ENCODE data around the gene MAFF.
A peak's percentile ranks its signal among the peaks of the same experiment; 100 is the strongest.
"Not testable (repeated sequence)": the region's sequence is repeated elsewhere in the genome, so short reads cannot be mapped to it uniquely, and the experiment has no call there.

Gene MAFF

DNA sequence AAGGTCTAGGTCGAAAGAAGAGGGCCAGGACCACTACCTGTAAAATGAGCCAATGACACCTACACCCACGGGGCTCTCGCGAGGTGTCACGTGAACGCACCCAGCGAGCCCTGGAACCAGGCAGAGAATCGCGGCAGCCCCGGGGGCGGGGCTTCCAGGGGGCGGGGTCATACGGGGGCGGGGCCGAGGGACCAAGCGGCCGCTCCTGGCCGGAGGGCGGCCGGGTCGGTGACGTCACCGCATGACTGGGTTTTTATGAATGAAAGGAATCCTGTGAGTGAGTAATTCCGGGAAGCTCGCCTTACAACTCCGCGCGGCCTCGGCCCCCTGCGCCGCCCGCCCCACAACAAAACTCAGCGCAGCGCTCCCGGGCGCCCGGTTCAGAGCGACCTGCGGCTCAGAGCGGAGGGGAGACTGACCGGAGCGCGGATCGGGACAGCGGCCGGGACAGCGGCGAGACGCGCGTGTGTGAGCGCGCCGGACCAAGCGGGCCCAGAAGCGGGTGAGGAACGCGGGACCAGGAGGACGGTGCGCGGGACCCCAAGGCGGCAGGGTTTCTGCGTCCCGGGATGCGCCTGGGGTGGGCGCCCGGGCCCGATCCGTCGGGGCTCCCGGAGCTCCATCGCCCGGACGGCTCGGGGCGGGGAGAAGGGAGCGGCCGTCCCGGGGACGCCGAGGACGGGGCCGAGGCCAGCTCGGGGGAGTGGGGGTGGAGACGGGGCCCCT, at the start of gene MAFF:
Gene MAFF, plus strand, starts transcription at position 284 of the 726 bp plus-strand sequence. CDS start 11,860 bp downstream, outside the sequence.
- no peaks in the 10 kb centered on the region for H3K36me3 ChIP-seq (ENCODE audit: control insufficient read depth, low read depth, low read length)
- H3K9me3 ChIP-seq (ENCODE audit: control insufficient read depth, low read depth, low read length), result no peaks in the 10 kb centered on the region
- peak within 1 kb of the TSS; percentile 71 for H3K9ac ChIP-seq (ENCODE audit: low read length)
- peaks cover 29% of the 10 kb centered on the region for H3K27me3 ChIP-seq (ENCODE audit: control insufficient read depth, insufficient read depth, low read length)
- peak within 1 kb of the TSS; percentile 82 for H3K4me3 ChIP-seq (ENCODE audit: low read length)
- H3K27ac ChIP-seq (ENCODE audit: low read length), result no peak within 1 kb of the TSS
- H3K4me1 ChIP-seq (ENCODE audit: control insufficient read depth, low read depth, low read length), result peaks cover 16% of the 10 kb centered on the region

DNA sequence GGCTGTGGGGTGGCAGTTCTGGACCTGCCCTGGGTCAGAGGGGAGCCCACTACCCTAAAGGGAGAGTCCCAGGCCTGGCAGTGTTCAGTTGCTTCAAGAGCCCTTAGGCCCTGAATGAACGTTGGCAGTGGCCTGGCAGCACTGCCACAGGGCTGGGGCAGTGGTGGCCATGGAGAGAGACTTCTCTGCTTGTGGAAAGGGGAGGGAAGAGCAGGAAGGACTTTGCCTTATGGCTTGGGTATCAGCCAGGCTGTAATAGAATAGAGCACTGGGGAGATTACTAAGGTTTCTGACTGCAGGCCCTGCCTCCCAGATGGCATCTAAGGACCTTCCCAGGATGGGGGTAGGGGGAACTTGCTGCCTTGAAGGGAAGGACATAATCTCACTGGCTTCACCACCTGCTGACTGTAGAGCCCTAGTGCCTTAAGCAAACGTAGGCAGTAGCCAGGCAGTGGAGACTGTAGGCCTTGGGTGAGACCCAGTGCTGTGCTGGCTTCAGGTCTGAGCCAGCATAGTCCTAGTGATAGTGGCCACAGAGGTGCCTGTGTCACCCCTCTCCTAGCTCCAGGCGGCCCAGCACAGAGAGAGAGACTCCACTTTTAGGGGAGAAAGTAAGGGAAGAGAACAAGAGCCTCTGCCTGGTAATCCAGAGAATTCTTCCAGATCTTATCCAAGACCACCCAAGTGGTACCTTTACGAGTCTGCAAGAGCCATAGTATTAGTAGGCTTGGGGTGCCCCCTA, 47.8 kb upstream of the MAFF start:
- H3K4me1 ChIP-seq (ENCODE audit: control insufficient read depth, low read depth, low read length), result no peaks in the 10 kb centered on the region
- no peaks in the 10 kb centered on the region for H3K27me3 ChIP-seq (ENCODE audit: control insufficient read depth, insufficient read depth, low read length)
- H3K36me3 ChIP-seq (ENCODE audit: control insufficient read depth, low read depth, low read length), result no peaks in the 10 kb centered on the region
- no peaks in the 10 kb centered on the region for H3K9me3 ChIP-seq (ENCODE audit: control insufficient read depth, low read depth, low read length)
- no peak overlapping the region for H3K27ac ChIP-seq (ENCODE audit: low read length)
- no peak overlapping the region for H3K9ac ChIP-seq (ENCODE audit: low read length)
- no peak overlapping the region for H3K4me3 ChIP-seq (ENCODE audit: low read length)

DNA sequence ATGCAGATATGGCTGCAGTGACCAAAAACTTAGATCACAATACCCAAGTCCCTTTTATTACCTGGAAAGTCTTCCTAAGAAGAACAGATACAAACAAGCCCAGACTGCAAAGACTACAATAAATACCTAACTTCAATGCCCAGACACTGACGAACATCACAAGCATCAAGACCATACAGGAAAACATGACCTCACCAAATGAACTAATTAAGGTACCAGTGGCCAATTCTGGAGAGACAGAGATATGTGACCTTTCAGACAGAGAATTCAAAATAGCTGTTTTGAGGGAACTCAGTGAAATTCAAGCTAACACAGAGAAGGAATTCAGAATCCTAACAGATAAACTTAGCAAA, 47.3 kb upstream of the MAFF start:
- not testable (repeated sequence) for H3K36me3 ChIP-seq (ENCODE audit: control insufficient read depth, low read depth, low read length); H3K27me3 ChIP-seq (ENCODE audit: control insufficient read depth, insufficient read depth, low read length); H3K9ac ChIP-seq (ENCODE audit: low read length); H3K4me1 ChIP-seq (ENCODE audit: control insufficient read depth, low read depth, low read length); H3K9me3 ChIP-seq (ENCODE audit: control insufficient read depth, low read depth, low read length); H3K4me3 ChIP-seq (ENCODE audit: low read length); H3K27ac ChIP-seq (ENCODE audit: low read length)

DNA sequence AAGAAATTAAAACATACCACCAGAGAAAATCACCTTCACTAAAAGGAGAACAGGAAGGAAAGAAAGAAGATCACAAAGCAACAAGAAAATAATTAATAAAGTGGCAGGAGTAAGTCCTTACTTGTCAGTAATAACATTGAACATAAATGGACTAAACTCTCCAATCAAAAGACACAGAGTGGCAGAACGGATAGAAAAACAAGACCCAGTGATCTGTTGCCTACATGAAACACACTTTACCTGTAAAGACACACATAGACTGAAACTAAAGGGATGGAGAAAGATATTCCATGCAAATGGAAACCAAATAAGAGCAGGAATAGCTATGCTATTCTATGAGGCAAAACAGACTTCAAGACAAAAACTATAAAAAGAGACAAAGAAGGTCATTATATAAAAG, 46.1 kb upstream of the MAFF start:
- Histone ChIP-seq H3K36me3 (ENCODE audit: control insufficient read depth, low read depth, low read length) (no peaks in the 10 kb centered on the region), H3K27me3 (ENCODE audit: control insufficient read depth, insufficient read depth, low read length) (no peaks in the 10 kb centered on the region), H3K4me3 (ENCODE audit: low read length) (no peak overlapping the region), H3K27ac (ENCODE audit: low read length) (no peak overlapping the region), H3K4me1 (ENCODE audit: control insufficient read depth, low read depth, low read length) (no peaks in the 10 kb centered on the region), H3K9me3 (ENCODE audit: control insufficient read depth, low read depth, low read length) (no peaks in the 10 kb centered on the region), H3K9ac (ENCODE audit: low read length) (no peak overlapping the region)

DNA sequence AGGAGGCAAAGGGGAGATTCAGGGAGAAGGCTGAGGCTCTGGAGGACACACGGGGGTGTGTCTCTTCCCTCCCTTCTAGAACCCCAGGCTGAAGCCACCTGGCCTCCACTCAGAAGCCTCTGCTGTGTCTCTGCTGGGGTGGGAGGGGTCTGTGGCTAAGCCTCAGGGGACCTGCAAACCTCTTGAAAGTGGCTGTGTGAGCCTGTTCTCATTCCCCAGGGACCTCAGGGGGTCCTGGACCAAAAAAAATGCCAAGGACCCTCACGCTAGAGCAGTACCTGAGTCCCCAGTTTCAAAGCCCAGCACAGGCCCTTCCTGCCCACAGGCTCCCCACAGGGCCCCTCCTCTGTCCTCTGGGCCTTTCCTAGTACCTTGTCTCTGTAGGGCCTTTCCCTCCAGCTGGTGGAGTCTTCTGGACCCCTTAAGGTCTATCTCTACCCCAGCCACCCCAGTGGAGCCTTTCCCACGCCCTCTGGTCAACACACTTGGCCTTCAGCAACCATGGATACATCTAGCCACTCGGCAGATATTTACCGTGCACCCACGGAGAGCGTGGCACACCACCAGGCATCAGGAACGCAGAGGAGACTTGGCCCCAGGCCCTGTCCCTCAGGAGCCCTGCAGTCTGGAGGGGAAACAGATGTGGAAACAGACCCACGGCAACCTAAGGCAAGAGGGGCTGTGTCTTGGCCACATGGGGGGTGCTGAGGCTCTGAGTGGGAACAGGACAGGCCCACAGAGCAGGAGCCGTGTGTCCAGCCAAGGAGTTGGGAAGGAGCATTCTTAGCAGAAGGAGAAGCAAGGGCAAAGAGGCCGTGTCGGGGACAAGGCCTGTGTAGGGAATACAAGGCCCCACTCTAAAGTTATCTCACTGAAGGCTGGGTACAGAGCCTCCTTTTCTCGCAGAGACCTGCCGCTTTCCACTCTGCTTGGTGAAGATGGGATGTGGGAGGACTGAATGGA, 38.6 kb upstream of the MAFF start:
- no peaks in the 10 kb centered on the region for H3K27me3 ChIP-seq (ENCODE audit: control insufficient read depth, insufficient read depth, low read length)
- no peaks in the 10 kb centered on the region for H3K36me3 ChIP-seq (ENCODE audit: control insufficient read depth, low read depth, low read length)
- no peaks in the 10 kb centered on the region for H3K4me1 ChIP-seq (ENCODE audit: control insufficient read depth, low read depth, low read length)
- no peak overlapping the region for H3K4me3 ChIP-seq (ENCODE audit: low read length)
- H3K27ac ChIP-seq (ENCODE audit: low read length), result no peak overlapping the region
- no peaks in the 10 kb centered on the region for H3K9me3 ChIP-seq (ENCODE audit: control insufficient read depth, low read depth, low read length)
- H3K9ac ChIP-seq (ENCODE audit: low read length), result no peak overlapping the region

DNA sequence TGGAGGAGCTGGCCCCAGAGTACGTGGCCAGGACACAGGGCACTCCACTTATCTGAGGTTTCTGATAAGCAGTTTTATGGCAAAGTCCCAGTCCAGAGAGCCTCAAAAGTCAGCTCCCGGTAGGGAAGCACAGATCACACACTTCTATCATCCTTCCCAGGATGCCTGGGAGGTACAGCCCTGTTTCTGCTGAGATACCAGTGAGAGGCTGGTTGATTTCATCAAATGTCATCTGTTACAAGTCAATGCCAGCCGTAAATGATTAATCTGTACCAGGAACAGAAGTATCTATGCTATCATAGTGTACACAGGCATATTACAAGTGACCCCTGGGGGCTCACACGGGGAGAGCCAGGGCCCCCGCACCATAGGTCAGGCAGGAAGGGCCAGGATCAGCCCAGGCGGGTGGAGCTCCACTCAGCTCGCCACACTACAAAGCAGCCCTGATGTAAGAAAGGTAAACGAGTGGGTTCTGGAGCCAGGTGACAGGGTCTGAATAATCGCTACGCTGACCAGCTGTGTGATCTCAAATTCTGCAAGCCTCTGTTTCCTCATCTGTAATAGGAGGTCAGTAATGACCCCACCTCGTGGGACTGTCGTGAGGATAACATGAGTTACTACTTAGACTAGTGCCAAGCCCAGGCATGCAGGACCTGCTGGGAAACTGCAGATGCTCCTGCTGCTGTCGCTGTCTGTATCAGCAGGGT, 37.8 kb upstream of the MAFF start:
- H3K9ac ChIP-seq (ENCODE audit: low read length), result no peak overlapping the region
- no peak overlapping the region for H3K4me3 ChIP-seq (ENCODE audit: low read length)
- no peak overlapping the region for H3K27ac ChIP-seq (ENCODE audit: low read length)
- no peaks in the 10 kb centered on the region for H3K36me3 ChIP-seq (ENCODE audit: control insufficient read depth, low read depth, low read length)
- no peaks in the 10 kb centered on the region for H3K27me3 ChIP-seq (ENCODE audit: control insufficient read depth, insufficient read depth, low read length)
- H3K9me3 ChIP-seq (ENCODE audit: control insufficient read depth, low read depth, low read length), result no peaks in the 10 kb centered on the region
- no peaks in the 10 kb centered on the region for H3K4me1 ChIP-seq (ENCODE audit: control insufficient read depth, low read depth, low read length)

DNA sequence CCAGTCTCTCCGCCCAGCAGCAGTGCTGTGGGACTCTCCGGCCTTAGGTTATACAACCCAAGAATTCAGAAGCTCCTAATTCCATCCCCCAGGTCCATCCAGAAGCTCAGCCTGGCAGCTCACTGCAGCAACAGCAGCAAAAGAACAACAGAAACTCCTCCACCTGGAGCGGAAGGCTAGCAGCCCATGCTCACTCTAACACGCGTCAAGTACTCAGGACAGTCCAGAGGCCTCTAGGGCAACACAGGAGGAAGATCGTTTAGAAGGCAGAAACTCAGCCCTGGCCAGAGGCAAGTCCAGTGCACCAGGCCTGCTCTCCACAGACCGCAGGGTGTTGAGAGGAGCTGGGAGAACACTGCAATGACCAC, 37.3 kb upstream of the MAFF start:
- no peaks in the 10 kb centered on the region for H3K9me3 ChIP-seq (ENCODE audit: control insufficient read depth, low read depth, low read length)
- no peak overlapping the region for H3K27ac ChIP-seq (ENCODE audit: low read length)
- H3K4me1 ChIP-seq (ENCODE audit: control insufficient read depth, low read depth, low read length), result no peaks in the 10 kb centered on the region
- no peaks in the 10 kb centered on the region for H3K36me3 ChIP-seq (ENCODE audit: control insufficient read depth, low read depth, low read length)
- H3K4me3 ChIP-seq (ENCODE audit: low read length), result no peak overlapping the region
- H3K9ac ChIP-seq (ENCODE audit: low read length), result no peak overlapping the region
- H3K27me3 ChIP-seq (ENCODE audit: control insufficient read depth, insufficient read depth, low read length), result no peaks in the 10 kb centered on the region

DNA sequence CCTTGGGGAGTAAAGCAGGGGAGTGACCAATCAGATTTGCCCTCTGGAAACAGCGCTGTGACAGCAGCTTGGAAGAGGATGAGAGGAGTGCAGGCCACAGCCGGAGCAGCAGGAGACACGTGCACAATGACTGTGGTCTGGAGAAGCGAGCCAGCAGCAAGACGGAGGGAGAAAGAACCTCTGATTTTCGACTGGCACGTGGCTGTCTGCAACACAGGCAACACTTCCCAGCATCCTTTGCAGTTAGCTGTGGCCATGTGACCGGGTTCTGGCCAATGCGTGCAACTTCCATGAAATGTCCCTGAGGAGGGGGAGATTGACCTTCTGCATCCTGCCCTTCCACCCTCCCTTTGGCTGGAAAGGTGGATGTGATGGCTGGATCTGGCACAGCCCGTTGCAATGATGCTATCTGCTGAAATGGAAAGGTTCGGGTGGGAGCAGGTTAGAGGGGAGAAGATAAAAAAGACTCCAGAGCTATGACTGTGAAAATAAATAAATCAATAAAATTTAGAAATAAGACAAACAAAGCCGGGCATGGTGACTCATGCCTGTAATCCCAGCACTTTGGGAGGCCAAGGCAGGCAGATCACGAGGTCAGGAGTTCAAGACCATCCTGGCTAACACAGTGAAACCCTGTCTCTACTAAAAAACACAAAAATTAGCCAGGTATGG, 35.7 kb upstream of the MAFF start:
- Histone ChIP-seq H3K4me3 (ENCODE audit: low read length) (no peak overlapping the region), H3K4me1 (ENCODE audit: control insufficient read depth, low read depth, low read length) (no peaks in the 10 kb centered on the region), H3K9ac (ENCODE audit: low read length) (no peak overlapping the region), H3K9me3 (ENCODE audit: control insufficient read depth, low read depth, low read length) (no peaks in the 10 kb centered on the region), H3K36me3 (ENCODE audit: control insufficient read depth, low read depth, low read length) (no peaks in the 10 kb centered on the region), H3K27me3 (ENCODE audit: control insufficient read depth, insufficient read depth, low read length) (no peaks in the 10 kb centered on the region), H3K27ac (ENCODE audit: low read length) (no peak overlapping the region)

DNA sequence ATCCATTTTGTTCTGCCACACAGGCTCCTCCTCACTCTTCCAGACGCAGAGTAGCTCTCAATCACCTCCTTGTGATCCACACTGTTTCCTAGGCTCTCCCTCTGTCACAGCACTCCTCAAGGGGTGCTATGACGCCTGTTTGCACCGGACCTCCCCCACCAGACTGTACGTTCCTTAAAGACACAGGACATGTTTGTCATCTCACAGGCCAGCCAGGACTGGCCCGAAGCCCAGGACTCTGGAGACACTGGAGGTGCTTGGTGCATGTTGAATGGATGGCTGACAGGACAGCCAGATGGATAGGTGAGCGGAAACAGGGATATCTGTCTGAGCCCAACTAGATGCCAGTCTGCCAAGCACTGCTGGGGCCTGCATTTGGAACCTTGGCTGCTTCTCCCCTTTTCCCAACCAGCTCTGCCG, 33.8 kb upstream of the MAFF start:
- Histone ChIP-seq H3K9ac (ENCODE audit: low read length) (no peak overlapping the region), H3K27ac (ENCODE audit: low read length) (no peak overlapping the region), H3K4me1 (ENCODE audit: control insufficient read depth, low read depth, low read length) (no peaks in the 10 kb centered on the region), H3K9me3 (ENCODE audit: control insufficient read depth, low read depth, low read length) (no peaks in the 10 kb centered on the region), H3K36me3 (ENCODE audit: control insufficient read depth, low read depth, low read length) (no peaks in the 10 kb centered on the region), H3K27me3 (ENCODE audit: control insufficient read depth, insufficient read depth, low read length) (no peaks in the 10 kb centered on the region), H3K4me3 (ENCODE audit: low read length) (no peak overlapping the region)

DNA sequence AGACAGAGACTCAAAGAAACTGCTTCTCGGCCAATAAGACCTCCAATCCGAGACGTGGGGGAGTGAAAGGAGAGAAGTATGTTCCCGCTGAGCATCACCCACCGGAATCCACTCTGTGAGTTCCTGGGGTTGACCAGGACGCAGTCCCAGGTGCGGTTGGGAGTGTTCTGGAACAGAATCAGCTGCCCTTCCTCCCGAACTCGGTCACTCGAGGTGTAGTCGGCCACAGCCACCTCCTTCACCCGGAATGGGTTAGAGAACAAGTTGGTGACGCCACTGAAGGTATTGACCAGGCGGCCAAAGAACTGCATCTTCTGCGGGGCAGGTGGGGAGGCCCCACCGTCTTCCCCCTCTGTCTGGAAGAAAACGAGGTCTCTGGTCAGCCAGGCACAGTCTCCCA, 32.7 kb upstream of the MAFF start:
- Histone ChIP-seq H3K4me3 (ENCODE audit: low read length) (no peak overlapping the region), H3K4me1 (ENCODE audit: control insufficient read depth, low read depth, low read length) (no peaks in the 10 kb centered on the region), H3K9me3 (ENCODE audit: control insufficient read depth, low read depth, low read length) (no peaks in the 10 kb centered on the region), H3K27me3 (ENCODE audit: control insufficient read depth, insufficient read depth, low read length) (no peaks in the 10 kb centered on the region), H3K9ac (ENCODE audit: low read length) (no peak overlapping the region), H3K36me3 (ENCODE audit: control insufficient read depth, low read depth, low read length) (no peaks in the 10 kb centered on the region), H3K27ac (ENCODE audit: low read length) (no peak overlapping the region)

Measured in iPS-18a (cell line).